MM.1S (cell line): ENCODE results near the gene TNFRSF25.
A peak's percentile ranks its signal among the peaks of the same experiment; 100 is the strongest.

Experiments
- CTCF ChIP-seq: fragments of 300-600 bp; sonication (generic); IDR thresholded peaks from 2 replicates; pipeline ENCODE4 v1.5.1; 2016; ENCODE audit warnings: antibody characterized with exemption, low read length, mixed read lengths
- EZH2 ChIP-seq: fragments of 300-600 bp; sonication (generic); optimal IDR thresholded peaks from 2 replicates; pipeline ENCODE3; 2017; ENCODE audit warnings: low read depth, mild to moderate bottlenecking, antibody characterized with exemption, low read length, mixed read lengths
- EZH2phosphoT487 ChIP-seq: fragments of 300-600 bp; sonication (generic); IDR thresholded peaks from 2 replicates; pipeline ENCODE4 v1.6.1; 2018; ENCODE audit warnings: antibody characterized with exemption, low read length

- TF ChIP-seq CTCF (no peak), EZH2 (no peak), EZH2phosphoT487 (0 out of 2 replicates have a peak, but pooled peaks have one; percentile 55)
Measured at GRCh38 chr1:6454856-6455751, 10.9 kb downstream of the TNFRSF25 start.
